GM23338 (cell line): ENCODE data around the gene DDX46. TPM values are rescaled to one million over a fixed set of nuclear protein-coding genes. Genes with fewer than 3 reads are reported as not detected.

ENCODE experiments used
- ATAC-seq: fragments of 200-7000 bp; cut with Tn5 transposase; 3 replicates; pipeline ENCODE4 v1.9.1; 2020
- DNase-seq: peaks from one replicate; pipeline ENCODE4 v3.0.0-alpha.2; 2015; ENCODE audit warnings: low spot score
- H2AFZ ChIP-seq: fragments of 200-600 bp; sonication (generic); 2 replicates; pipeline ENCODE4 v1.8.0; 2016; ENCODE audit warnings: antibody characterized with exemption, mild to moderate bottlenecking, moderate library complexity
- H3F3A ChIP-seq: fragments of 200-600 bp; sonication (generic); replicated peaks from 2 replicates; pipeline ENCODE4 v1.8.0; 2017; ENCODE audit warnings: antibody characterized with exemption, mixed run types, low read depth
- H3K27ac ChIP-seq: fragments of 200-600 bp; sonication (generic); 2 replicates; pipeline ENCODE4 v1.6.1; 2016; ENCODE audit warnings: low read depth
- H3K27me3 ChIP-seq: fragments of 200-600 bp; sonication (generic); 2 replicates; pipeline ENCODE4 v1.8.0; 2016; ENCODE audit warnings: mild to moderate bottlenecking, mixed run types, moderate library complexity; ENCODE audit not compliant: insufficient read depth
- H3K36me3 ChIP-seq: fragments of 200-600 bp; sonication (generic); 2 replicates; pipeline ENCODE4 v1.8.0; 2016; ENCODE audit warnings: mild to moderate bottlenecking; ENCODE audit not compliant: insufficient read depth
- H3K4me1 ChIP-seq: fragments of 200-600 bp; sonication (generic); 2 replicates; pipeline ENCODE4 v1.8.0; 2016; ENCODE audit warnings: mild to moderate bottlenecking, moderate library complexity; ENCODE audit not compliant: insufficient read depth
- H3K4me2 ChIP-seq: fragments of 200-600 bp; sonication (generic); 2 replicates; pipeline ENCODE4 v1.7.1; 2017; ENCODE audit warnings: mixed run types
- H3K4me3 ChIP-seq: fragments of 200-600 bp; sonication (generic); 2 replicates; pipeline ENCODE4 v1.6.1; 2016; ENCODE audit warnings: mixed run types
- H3K79me2 ChIP-seq: fragments of 200-600 bp; sonication (generic); replicated peaks from 2 replicates; pipeline ENCODE4 v1.8.0; 2017; ENCODE audit warnings: mild to moderate bottlenecking; ENCODE audit not compliant: insufficient read depth
- H3K9me2 ChIP-seq: fragments of 200-600 bp; sonication (generic); 2 replicates; pipeline ENCODE4 v1.8.0; 2017; ENCODE audit not compliant: insufficient read depth
- H4K20me1 ChIP-seq: fragments of 200-600 bp; sonication (generic); replicated peaks from 2 replicates; pipeline ENCODE4 v1.8.0; 2017; ENCODE audit warnings: mild to moderate bottlenecking; ENCODE audit not compliant: insufficient read depth
- H3K27ac Mint-ChIP-seq: 2 replicates; pipeline ENCODE4 v1.8.0; 2020; ENCODE audit warnings: inconsistent platforms, mild to moderate bottlenecking, moderate library complexity, mixed read lengths
- H3K27me3 Mint-ChIP-seq: 3 replicates; pipeline ENCODE4 v1.8.0; 2022; ENCODE audit warnings: low read depth, mild to moderate bottlenecking, moderate library complexity, mixed read lengths, inconsistent platforms; ENCODE audit not compliant: insufficient read depth, poor library complexity
- H3K36me3 Mint-ChIP-seq: 3 replicates; pipeline ENCODE4 v1.8.0; 2021; ENCODE audit warnings: low read depth, mild to moderate bottlenecking, inconsistent platforms, moderate library complexity, mixed read lengths
- H3K4me1 Mint-ChIP-seq: 3 replicates; pipeline ENCODE4 v1.8.0; 2020; ENCODE audit warnings: mild to moderate bottlenecking, inconsistent platforms, mixed read lengths
- H3K4me3 Mint-ChIP-seq: 3 replicates; pipeline ENCODE4 v1.8.0; 2021; ENCODE audit warnings: moderate library complexity, mild to moderate bottlenecking, inconsistent platforms, mixed read lengths
- H3K9me3 Mint-ChIP-seq: 3 replicates; pipeline ENCODE4 v1.8.0; 2020; ENCODE audit warnings: moderate library complexity, mild to moderate bottlenecking, inconsistent platforms, mixed read lengths
- CREB1 ChIP-seq: fragments of 250-450 bp; sonication (Bioruptor Pico); IDR thresholded peaks from 2 replicates; pipeline ENCODE4 v1.5.0; 2020; ENCODE audit warnings: low read depth, mild to moderate bottlenecking, moderate library complexity
- CTCF ChIP-seq, 2 experiments: fragments of 200-600 bp in 1 of 2; sonication (generic) in 1 of 2; conservative IDR thresholded peaks; 2 replicates each; pipeline versions ENCODE4 v1.5.1 to v1.6.1; 2016 to 2017; ENCODE audit warnings: antibody characterized with exemption in 2 of 2, low read depth in 2 of 2, mild to moderate bottlenecking in 2 of 2, moderate library complexity in 1 of 2
- EZH2phosphoT487 ChIP-seq: fragments of 200-600 bp; sonication (generic); IDR thresholded peaks from one replicate; pipeline ENCODE4 v1.8.1; 2018; ENCODE audit warnings: antibody characterized with exemption; ENCODE audit not compliant: unreplicated experiment
- JUNB ChIP-seq: IDR thresholded peaks from one replicate; pipeline ENCODE4 v1.6.1; 2016; ENCODE audit warnings: antibody characterized with exemption; ENCODE audit not compliant: unreplicated experiment
- NANOG ChIP-seq: IDR thresholded peaks from 2 replicates; pipeline ENCODE4 v1.6.1; 2016; ENCODE audit warnings: antibody characterized with exemption, borderline replicate concordance
- POLR2AphosphoS5 ChIP-seq: IDR thresholded peaks from 2 replicates; pipeline ENCODE4 v1.6.1; 2016; ENCODE audit warnings: antibody characterized with exemption, low read depth
- STAT1 ChIP-seq: IDR thresholded peaks from one replicate; pipeline ENCODE4 v1.6.1; 2016; ENCODE audit warnings: antibody characterized with exemption; ENCODE audit not compliant: unreplicated experiment
- ZNF114 ChIP-seq: fragments of 250-450 bp; sonication (Bioruptor Pico); IDR thresholded peaks from 2 replicates; pipeline ENCODE4 v1.5.0; 2020; ENCODE audit warnings: mild to moderate bottlenecking, moderate library complexity
- ZNF331 ChIP-seq: fragments of 250-450 bp; sonication (Bioruptor Pico); IDR thresholded peaks from 2 replicates; pipeline ENCODE4 v1.5.0; 2020; ENCODE audit warnings: low read depth, mild to moderate bottlenecking, moderate library complexity
- ZNF462 ChIP-seq: fragments of 250-450 bp; sonication (Bioruptor Pico); IDR thresholded peaks from 2 replicates; pipeline ENCODE4 v1.5.0; 2020; ENCODE audit warnings: mild to moderate bottlenecking, moderate library complexity
- polyA plus RNA-seq: library from polyadenylated mRNA; unstranded; fragments of >200 nt; fragmentation: Nextera tagmentation; extraction: Ambion mirVana; gene quantifications from 2 replicates; pipeline ENCODE4 v1.2.1, GENCODE V29; 2016
- total RNA-seq: library from RNA; depleted of rRNA; stranded (reverse); fragments of >200 nt; shearing (Covaris generic); gene quantifications from 2 replicates; pipeline ENCODE4 v1.2.3, GENCODE V29; 2014

The DDX46 gene
- total and polyA plus RNA-seq, 2 experiments from 2014 or later, result 85.6 to 91.4 TPM

GRCh38 chr5:134784241-134784920, 25.8 kb downstream of the DDX46 start:
- Histone ChIP-seq H3K27me3 (no peaks in the 10 kb centered on the region), H3K9me2 (no peaks in the 10 kb centered on the region), H3K27ac (no peak overlapping the region), H3K4me2 (no peak overlapping the region), H3K36me3 (peaks cover 69% of the 10 kb centered on the region), H3K4me1 (peaks cover 5% of the 10 kb centered on the region; the same call in 1 of the 2 replicates), H3K4me3 (no peak overlapping the region), H2AFZ (no peak overlapping the region), H3K79me2 (no peaks in the 10 kb centered on the region; the same call in 1 of the 2 replicates), H3F3A (0 out of 2 replicates have a peak, but pooled peaks cover 5% of the 10 kb centered on the region), H4K20me1 (0 out of 2 replicates have a peak, but pooled peaks cover 6% of the 10 kb centered on the region)
- ATAC-seq, result no peak
- peaks cover 91% of the 10 kb centered on the region for H3K36me3 Mint-ChIP-seq
- no peaks in the 10 kb centered on the region for H3K9me3 Mint-ChIP-seq
- DNase-seq, result no peak
- TF ChIP-seq ZNF114 (CRISPR knock-in tag) (no peak), CTCF (conservative IDR thresholded peaks at IDR 0.05; ENCODE audit: low read depth in 2 of 2) (0 out of 4 replicates have a peak, but pooled peaks of 1 of the 2 experiments have one; percentile 9)
- peaks cover 14% of the 10 kb centered on the region; the same call in 2 of the 3 replicates for H3K4me1 Mint-ChIP-seq
- no peaks in the 10 kb centered on the region for H3K27me3 Mint-ChIP-seq
- H3K4me3 Mint-ChIP-seq, result no peak overlapping the region
- peak overlapping the region; percentile 75 for H3K27ac Mint-ChIP-seq

GRCh38 chr5:134784946-134785620, 26.5 kb downstream of the DDX46 start:
- no peaks in the 10 kb centered on the region; the same call in 1 of the 2 replicates for H3K79me2 ChIP-seq
- Mint-ChIP-seq H3K9me3 (no peaks in the 10 kb centered on the region), H3K27ac (peak overlapping the region; percentile 75), H3K36me3 (peaks cover 90% of the 10 kb centered on the region), H3K4me3 (no peak overlapping the region), H3K4me1 (peaks cover 14% of the 10 kb centered on the region; the same call in 2 of the 3 replicates), H3K27me3 (no peaks in the 10 kb centered on the region)
- no peaks in the 10 kb centered on the region for H3K9me2 ChIP-seq
- H2AFZ ChIP-seq, result no peak overlapping the region
- DNase-seq, result peak; percentile 27
- H3K36me3 ChIP-seq, result peaks cover 69% of the 10 kb centered on the region
- H3F3A ChIP-seq, result 0 out of 2 replicates have a peak, but pooled peaks cover 5% of the 10 kb centered on the region
- H3K27ac ChIP-seq, result 0 out of 2 replicates have a peak overlapping the region, but pooled peaks have one; percentile 8
- H3K4me2 ChIP-seq, result no peak overlapping the region
- H4K20me1 ChIP-seq, result 0 out of 2 replicates have a peak, but pooled peaks cover 6% of the 10 kb centered on the region
- no peak overlapping the region for H3K4me3 ChIP-seq
- H3K4me1 ChIP-seq, result peaks cover 5% of the 10 kb centered on the region; the same call in 1 of the 2 replicates
- H3K27me3 ChIP-seq, result no peaks in the 10 kb centered on the region
- peak; percentile 75 for ATAC-seq
- TF ChIP-seq STAT1 (no peak), CREB1 (CRISPR knock-in tag) (no peak), EZH2phosphoT487 (no peak), JUNB (no peak), POLR2AphosphoS5 (no peak), ZNF462 (CRISPR knock-in tag) (no peak), ZNF331 (CRISPR knock-in tag) (no peak), NANOG (no peak)
